ENCODE results near the gene RFC2.
"Not testable (repeated sequence)": the region's sequence is repeated elsewhere in the genome, so short reads cannot be mapped to it uniquely, and the experiment has no call there.

Gene RFC2

DNA sequence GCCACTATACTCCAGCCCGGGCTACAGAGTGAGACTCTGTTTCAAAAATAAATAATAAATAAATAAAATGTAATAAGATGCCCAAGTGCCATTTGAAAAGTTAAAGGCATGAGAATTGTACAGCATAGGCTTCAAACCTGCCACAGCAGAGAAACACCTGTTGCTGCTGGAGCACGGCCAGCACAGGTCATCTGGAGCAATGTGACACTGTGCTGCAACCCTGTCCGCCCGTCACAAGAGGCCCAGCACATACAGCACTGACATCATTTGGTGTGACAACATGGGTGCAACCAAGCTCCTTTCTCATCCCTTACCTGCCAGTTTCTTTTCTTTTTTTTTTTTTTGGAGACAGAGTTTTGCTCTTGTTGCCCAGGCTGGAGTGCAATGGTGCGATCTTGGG, 1.3 kb downstream of the RFC2 start:
- DNase-seq (ENCODE audit: low read depth in 1 of 2, low spot score in 1 of 2): no peak

DNA sequence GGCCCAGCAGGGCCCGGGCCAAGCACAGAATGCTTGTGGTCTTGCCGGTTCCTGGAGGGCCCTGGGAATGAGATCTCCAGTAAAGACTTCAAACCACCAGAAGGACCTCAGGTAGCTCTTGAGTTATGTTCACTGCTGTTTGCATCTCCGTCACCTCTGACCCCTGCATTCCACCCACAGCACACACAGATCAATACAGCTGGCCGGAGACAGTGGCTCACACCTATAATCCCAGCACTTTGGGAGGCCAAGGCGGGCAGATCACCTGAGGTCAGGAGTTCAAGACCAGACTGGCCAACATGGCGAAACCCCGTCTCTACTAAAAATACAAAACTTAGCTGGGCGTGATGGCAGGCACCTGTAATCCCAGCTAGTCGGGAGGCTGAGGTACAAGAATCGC, 5.1 kb downstream of the RFC2 start:
- not testable (repeated sequence) for DNase-seq (ENCODE audit: low read depth in 1 of 2, low spot score in 1 of 2)

DNA sequence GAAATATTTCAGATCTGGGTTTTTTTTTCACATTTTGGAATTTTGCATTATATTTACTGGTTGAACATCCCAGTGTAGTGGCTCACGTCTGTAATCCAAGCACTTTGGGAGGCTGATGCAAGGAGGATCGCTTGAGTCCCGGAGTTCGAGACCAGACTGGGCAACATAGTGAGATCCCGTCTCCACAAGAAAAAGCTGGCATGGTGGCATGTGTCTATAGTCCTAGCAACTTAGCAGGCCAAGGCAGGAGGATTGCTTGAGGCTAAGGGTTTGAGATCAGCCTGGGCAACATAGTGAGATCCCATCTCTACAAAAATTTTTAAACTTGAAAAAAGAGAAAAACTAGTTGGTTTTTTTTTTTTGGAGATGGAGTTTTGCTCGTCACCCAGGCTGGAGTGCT, 6.0 kb downstream of the RFC2 start:
- DNase-seq (ENCODE audit: low read depth in 1 of 2, low spot score in 1 of 2): no peak

DNA sequence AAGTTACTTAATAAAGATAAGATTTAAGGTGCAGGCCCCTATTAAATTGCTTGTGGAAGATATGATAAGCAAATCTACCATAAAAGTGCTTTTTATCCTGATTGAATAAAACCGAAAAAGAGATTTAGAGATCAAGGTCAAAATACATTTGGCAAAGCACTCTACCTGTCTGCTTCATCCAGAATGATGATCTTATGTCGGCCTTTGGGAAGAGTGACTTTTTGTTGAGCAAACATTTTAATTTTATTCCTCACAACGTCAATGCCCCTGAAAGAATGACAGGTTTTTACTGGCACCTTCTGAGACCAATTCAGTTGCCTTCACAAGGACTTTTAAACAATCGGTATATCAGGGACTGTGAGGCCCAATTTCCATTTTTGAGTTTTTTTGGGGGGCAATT, 7.7 kb downstream of the RFC2 start:
- no peak for DNase-seq (ENCODE audit: low read depth in 1 of 2, low spot score in 1 of 2)

DNA sequence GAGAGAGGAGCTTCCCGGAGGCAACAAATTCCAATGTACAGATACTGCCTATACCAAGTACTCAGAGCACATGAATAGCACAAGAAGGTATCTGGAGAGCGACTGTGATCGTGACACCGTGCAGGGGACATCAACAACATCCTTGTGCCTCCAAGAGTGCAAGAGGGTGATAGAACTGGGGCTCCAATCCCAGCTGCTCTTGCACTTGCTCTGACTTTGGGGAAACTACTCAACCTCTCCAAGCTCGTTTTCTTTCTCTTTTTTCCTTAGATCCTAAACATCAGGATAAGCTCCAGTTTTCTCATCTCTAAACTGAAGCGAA, 12.1 kb downstream of the RFC2 start:
- no peak for DNase-seq (ENCODE audit: low read depth in 1 of 2, low spot score in 1 of 2)

DNA sequence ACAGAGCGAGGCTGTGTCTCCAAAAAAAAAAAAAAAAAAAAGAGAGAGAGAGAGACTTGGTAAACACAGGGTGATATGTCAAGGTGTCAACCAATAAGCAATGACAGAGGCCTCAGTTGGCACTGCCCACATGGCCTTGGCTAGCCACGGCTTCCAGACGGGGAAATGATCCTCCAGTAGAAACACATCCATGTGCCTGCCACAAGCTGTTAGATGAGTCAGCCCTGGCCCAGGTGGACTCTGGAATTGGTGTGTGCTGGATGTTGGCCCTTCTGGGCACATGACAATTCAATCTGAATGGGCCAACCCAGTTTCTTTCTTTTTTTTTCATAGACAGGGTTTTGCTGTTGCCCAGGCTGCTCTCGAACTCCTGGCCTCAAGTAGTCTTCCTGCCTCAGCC, 13.7 kb downstream of the RFC2 start:
- no peak for DNase-seq (ENCODE audit: low read depth in 1 of 2, low spot score in 1 of 2)

DNA sequence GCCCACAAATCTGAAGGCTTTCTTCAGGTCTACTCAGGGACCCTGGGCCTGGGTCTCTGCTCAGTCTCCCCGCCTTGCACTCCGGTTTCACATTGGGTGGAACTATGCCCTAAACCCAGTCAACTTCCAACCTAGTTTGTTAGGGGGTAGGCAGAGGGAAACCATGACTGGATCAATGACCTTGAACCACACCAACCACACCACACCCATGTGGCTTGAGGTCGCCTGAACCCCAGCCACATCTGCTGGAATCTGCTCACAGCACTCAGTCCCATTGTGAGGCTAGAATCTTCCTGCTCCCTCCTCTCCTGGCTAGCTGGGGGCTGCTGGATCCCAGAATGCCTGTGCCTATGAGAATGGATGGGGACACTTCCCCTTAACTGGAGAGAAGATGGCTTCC, 17.9 kb downstream of the RFC2 start:
- DNase-seq (ENCODE audit: low read depth in 1 of 2, low spot score in 1 of 2): no peak

DNA sequence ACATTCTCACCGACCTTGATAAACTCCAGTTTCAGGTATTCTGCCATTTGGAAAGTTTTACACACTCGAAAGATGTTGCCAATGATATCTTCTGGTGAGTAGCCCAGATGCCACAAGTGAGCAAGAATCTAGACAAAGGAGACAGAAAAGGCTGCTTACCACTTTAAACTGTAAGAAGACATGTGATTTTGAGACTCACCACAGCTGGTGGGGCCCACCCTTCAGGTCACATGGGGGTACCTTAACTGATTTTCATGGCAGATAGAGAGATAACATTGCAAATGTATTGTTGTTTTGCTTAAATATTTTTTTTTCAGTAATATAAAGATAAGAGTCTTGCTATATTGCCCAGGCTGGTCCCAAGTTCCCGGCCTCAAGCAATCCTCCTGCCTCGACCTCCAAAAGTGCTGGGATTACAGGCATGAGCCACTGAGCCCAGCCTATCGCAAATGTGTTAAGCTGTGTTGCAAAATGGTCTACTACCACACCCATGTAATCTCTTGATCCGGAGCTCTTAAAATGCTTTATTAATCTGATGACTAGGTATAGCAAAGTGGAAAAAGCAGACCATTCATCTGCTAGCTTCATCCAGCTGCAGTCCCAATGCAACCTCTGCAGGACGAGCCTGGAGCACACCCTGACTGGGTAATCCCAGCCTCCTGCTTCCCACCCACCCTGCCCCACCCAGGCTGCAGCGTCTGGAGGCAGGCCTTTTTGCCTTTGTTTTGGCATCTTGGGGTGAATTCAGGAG, 18.5 kb downstream of the RFC2 start:
- DNase-seq (ENCODE audit: low read depth in 1 of 2, low spot score in 1 of 2): no peak

DNA sequence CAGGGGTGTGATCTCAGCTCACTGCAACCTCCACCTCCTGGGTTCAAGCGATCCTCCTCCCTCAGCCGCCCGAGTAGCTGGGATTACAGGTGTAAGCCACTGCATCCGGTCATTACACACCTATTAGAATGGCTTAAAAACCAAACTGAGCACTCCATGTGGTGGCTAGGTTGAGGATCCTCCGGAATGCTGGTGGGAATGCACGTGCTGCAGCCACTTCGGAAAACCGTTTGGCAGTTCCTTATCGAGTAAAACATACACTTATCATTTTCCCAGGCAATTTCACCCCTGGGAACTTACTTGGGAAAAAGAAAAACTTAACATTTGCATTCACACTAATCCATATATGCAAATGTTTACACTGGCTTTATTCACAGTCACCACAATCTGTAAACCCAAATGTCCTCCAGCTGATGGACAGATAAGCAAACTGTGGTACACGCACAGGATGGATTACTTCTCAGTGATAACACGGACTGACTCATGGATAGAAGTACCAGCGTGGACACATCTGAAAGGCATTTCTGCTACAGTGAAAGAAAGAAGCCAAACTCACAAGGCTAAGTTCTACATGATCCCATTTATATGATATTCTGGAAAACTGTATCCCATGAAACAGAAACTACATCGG, 20.4 kb downstream of the RFC2 start:
- no peak for DNase-seq (ENCODE audit: low read depth in 1 of 2, low spot score in 1 of 2)

DNA sequence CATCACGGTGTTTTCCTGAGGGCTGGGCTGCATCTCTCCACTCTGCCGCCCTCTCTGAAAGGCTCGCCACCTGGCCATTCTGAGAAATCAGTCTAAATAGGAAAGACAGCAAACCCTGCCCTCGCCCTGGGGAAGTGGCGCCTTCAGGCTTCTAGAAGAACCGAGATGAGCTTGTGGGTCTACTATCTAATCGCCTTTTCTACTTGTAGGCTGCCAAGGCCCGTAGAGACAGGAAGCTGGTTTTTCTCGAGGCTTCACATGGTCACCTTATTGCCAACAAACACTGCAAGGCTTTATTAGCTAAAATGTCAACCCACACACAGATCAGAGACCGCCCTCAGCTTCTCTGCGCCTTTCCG, 23.0 kb downstream of the RFC2 start:
- DNase-seq (ENCODE audit: low read depth in 1 of 2, low spot score in 1 of 2): no peak

DNA sequence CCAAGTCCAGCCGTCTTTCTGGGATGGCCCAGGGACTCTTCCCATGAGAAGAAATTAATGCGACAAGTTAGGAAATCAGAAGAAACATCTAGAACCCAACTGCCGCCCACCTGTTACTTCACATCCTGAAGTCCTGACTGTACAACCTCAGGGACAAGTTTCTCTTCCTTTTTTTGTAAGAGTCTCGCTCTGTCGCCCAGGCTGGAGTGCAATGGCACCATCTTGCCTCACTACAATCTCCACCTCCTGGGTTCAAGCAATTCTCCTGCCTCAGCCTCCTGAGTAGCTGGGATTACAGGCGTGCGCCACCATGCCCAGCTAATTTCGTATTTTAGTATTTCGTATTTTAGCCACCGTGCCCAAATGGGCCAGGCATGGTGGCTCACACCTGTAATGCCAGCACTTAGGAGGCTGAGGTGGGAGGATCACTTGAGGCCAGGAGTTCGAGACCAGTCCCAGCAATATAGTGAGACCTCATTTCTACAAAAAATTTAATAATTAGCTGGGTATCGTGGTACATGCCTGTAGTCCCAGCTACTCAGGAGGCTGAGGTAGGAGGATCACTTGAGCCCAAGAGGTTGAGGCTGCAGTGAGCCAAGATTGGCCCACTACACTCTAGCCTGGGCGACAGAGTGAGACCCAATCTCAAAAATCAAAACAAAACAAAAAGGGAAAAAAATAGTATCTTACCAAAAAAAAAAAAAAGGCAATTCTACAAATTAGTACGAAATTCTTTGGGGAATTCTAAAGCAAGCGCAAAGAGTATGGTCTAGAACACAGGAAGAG, 23.6 kb downstream of the RFC2 start:
- no peak for DNase-seq (ENCODE audit: low read depth in 1 of 2, low spot score in 1 of 2)

DNA sequence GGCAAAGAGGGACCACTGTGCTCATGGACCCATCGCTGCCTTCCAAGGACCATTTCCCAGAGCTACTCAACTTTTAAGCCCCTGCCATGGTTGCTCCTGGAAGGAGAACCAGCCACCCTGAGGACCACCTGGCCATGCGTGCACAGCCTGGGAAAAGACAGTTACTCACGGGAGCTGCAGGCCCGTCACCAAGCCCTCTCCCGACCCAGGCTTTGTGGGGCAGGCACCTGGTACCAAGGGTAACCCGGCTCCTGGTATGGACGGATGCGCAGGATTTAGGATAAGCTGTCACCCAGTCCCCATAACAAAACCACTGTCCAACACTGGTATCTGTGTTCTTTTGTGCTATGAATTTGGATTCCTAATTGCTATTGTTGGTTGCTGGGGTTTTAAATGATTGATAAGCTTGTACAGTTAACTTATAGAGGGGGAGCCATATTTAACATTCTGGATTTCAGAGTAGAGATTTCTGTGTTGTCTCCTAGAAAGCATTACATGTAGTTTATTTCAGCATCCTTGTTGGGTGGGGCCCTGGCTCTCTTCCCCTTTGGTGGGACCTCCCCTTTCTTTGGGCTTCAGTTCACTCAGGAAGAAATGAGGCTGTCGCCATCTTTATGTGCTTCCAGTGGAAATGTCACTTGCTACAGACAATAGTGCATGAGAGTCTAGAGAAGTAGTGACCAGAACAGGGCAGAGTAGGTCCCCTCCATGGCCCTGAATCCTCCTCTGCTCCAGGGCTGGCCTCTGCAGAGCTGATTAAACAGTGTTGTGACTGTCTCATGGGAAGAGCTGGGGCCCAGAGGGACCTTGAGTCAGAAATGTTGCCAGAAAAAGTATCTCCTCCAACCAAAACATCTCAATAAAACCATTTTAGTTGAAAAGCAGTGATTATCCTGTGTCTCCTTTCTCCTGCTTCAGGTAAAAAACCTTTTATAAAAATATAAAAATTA, 25.0 kb downstream of the RFC2 start:
- DNase-seq (ENCODE audit: low read depth in 1 of 2, low spot score in 1 of 2): no peak

DNA sequence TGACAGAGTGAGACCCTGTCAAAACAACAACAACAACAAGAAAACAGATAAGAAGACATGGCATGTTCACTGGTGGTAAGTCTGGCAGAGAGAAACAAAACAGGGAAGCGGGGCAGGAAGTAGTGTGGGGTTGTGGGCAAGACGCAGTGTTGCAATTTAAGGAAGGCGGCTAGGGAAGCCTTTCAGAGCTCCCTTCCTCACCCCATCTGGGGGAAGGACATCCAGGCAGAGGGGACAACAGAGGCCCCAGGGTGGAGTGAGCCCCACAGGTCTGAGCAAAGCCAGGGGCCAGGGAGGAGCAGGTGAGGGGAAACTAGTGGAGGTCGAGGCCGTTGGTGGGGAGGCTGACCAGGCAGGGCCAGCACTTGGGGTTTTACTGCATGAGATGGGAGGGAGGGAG, 27.6 kb downstream of the RFC2 start:
- no peak for DNase-seq (ENCODE audit: low read depth in 1 of 2, low spot score in 1 of 2)

DNA sequence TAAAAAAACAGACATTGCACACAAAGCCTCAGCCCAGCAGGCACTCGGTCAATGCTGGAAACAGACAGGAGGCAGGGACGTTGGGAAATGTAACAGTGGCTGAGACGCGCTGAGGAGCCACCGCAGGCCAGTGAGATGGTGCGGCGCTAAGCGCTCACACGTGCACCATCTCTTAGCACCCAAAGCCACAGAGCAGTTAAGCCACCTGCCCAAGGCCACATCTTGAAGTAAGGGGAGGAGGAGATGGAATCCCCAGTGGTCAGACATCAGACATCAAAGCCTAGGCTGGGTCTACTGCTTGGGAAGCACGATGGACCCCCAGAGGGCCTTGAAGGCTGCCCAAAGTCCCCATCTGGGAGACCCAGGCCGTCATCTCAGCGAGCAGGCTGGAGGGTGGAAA, 28.8 kb downstream of the RFC2 start:
- no peak for DNase-seq (ENCODE audit: low read depth in 1 of 2, low spot score in 1 of 2)

DNA sequence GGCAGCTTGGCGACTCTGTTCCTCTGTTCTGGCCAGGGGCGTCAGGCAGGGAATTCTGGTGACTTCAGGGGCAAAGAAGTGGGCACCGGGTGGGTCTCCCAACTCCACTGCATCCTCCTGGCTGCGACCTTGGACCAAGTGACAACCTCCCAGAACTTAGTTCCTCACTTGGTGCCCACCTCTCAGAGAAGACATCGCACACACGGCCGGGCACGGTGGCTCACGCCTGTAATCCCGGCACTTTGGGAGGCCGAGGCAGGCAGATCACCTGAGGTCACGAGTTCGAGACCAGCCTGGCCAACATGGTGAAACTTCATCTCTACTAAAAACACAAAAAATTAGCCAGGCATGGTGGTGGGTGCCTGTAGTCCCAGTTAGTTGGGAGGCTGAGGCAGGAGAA, 29.3 kb downstream of the RFC2 start:
- not testable (repeated sequence) for DNase-seq (ENCODE audit: low read depth in 1 of 2, low spot score in 1 of 2)

DNA sequence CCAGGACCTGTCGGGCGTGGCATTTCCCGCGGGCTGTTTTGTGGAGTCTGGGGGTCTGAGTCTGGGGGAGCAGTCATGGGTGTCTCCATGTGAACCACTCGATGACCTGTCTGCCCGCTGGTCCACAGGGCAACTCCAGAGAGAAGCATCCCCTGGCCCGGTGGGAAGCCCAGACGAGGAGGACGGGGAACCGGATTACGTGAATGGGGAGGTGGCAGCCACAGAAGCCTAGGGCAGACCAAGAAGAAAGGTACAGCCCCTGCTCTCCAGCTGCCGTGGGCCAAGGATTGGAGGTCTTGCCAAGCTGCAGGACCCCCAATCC, 29.7 kb downstream of the RFC2 start:
- DNase-seq (ENCODE audit: low read depth in 1 of 2, low spot score in 1 of 2): no peak

DNA sequence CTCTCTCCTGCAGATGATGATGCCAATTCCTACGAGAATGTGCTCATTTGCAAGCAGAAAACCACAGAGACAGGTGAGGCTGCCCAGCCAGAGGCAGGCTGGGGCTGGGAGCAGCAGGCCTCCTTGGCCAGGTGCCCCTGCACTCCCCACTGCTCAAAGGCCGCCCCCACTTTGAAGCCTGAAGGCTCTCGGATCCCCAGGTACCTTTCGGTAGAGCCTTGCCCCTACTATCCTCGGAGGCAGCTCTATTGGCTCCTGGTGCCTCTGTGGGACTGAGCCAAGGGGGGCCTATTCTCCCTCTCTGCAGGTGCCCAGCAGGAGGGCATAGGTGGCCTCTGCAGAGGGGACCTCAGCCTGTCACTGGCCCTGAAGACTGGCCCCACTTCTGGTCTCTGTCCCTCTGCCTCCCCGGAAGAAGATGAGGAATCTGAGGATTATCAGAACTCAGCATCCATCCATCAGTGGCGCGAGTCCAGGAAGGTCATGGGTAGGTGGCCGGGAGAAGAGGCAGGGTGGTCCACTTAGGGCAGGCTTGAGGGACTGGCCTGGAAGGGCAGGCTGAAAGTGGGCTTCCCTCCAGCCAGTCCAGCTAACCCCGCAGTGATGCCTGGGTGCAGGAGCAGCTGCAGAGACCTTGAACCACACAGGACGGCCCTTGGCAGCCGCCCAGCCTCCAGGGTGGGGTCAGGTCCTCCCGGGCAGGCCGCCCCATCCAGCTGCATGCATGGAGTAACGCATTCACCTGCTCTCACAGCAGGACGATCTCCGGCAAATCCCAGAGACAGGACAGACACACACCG, 30.3 kb downstream of the RFC2 start:
- no peak for DNase-seq (ENCODE audit: low read depth in 1 of 2, low spot score in 1 of 2)

DNA sequence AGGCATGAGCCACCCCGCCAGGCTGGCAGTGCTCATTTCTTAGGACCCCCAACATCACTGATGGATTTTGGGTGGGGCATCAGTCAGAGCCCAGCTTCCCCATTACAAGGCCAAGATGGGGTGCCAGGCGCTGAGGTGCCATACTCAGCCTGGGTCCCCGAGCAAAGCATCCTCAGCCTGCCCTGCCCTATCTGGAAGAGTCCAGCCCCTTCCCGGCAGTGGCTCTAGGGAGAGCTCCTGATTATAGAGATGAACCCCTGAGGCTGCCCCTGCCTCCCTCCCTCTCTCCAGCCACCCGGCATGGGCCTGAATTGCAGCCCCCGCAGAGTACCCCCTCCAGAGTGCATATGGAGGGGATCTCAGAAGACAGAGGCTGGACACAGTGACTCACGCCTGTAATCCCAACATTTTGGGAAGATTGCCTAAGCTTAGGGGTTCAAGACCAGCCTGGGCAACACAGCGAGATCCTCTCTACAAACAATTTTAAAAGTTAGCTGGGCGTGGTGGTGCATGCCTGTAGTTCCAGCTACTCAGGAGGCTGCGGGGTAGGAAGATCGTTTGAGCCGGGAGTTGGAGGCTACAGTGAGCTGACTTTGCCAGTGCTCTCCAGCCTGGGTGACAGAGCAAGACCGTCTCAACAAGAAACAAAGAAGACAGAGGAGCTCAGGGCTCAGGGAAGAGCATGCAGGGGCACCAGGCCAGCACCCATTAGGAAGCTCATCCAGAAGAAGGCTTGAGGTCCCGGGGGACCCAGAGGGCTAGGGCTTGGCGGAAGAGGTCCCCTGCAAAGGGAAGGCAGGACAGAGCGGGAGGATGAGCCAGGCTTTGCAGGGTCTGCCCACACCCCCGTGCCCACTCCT, 31.1 kb downstream of the RFC2 start:
- no peak for DNase-seq (ENCODE audit: low read depth in 1 of 2, low spot score in 1 of 2)

DNA sequence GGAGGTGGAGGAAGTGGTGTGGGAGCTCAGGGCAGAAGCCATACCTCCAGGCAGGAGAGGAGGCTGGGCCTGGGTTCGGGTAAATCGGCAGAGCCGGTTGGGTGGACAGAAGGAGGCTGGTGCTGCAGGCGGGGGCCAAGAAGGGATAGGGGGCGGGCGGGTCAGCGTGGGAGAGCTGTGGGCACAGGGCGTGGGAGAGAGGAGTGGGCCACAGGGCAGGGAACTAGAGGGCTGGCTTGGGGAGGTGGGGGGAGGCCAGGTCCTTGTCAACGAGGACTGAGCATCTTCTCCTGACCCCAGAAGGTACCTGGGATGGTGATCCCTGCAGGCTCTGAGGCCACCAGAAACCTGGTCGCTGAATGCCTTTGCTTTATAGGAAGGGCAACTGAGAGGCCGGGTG, 32.5 kb downstream of the RFC2 start:
- no peak for DNase-seq (ENCODE audit: low read depth in 1 of 2, low spot score in 1 of 2)

DNA sequence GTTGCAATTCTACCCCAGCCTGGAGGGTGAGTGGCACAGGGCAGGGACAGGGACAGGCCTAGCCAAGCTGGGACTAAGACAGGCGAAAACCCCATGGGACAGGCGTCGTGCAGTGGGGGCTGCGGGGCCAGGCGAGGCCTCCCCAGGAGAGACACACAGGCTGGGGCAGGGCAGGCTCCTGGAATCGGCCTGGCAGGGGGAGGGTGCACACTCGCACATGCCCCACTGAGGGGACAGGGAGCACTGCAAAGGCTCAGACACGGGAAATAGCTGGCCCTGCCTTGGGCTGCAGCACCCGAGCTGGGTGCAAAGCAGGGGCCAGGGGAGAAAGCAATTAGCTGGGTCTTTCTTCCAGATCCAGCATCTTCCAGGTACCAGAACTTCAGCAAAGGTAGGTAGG, 34.0 kb downstream of the RFC2 start:
- no peak for DNase-seq (ENCODE audit: low read depth in 1 of 2, low spot score in 1 of 2)

Data from activated T-helper 1 cell treated with anti-CD3 and anti-CD28 coated beads, Interleukin-2, amount 50 U/mL, for 16 hours (primary cell).